ENCODE results near the gene EEA1.
A peak's percentile ranks its signal among the peaks of the same experiment; 100 is the strongest.

The EEA1 gene

GRCh38 chr12:92879698-92880322 is 49.3 kb downstream of the EEA1 start:
- DNase-seq: no peak

DNA sequence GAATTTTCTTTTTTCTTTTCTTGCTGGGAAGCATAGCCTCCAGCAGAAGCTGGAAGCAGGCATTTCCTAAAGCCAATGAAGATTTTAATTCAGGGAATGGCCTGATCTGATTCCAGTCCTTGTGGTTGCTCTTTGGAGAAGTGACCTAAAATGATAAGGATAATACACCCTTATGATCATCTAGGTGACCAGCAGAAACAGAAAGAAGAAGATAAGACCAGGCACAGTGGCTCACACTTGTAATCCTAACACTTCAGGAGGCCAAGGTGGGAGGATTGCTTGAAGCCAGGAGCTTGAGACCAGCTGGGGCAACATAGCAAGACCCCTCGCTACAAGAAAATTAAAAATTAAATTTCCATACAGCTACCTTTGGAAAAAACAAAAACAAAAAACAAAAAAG is 51.2 kb downstream of the EEA1 start:
- DNase-seq: no peak

DNA sequence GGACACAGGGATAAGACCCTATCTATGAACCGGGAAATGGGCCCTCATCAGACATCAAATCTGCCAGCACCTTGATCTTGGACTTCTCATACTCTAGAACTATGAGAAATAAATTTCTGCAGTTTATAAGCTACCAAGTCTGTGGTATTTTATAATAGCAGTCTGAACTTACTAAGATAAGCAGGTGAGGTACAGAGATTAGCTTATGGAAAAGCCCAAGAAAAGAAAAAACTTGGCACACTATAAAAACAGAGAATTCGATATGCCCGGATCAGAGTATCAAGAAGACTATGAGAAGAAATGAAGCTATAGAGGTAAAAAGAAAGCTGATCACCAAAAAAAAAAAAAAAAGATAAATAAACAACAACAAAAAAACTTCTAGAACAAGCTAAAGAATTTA is 52.6 kb downstream of the EEA1 start:
- no peak for DNase-seq

DNA sequence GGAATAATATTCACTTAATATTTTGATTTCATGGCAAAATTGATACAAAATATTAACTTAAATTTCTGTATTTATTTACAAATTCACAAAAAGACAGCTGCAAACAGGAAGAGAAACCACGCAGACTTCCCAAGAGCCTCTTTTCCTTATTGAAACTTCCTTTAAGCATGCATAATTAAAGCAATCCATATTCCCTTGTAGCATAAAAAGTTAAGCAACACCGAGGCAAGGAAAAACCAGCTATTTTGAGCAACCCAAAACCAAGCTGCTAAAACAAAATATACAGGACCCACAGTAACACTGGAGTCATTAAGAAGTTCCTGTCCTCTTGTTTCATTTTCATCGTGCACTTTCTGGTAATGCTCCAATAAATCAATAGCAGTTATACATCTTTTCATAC is 58.0 kb downstream of the EEA1 start:
- peak; percentile 46 to 58 for DNase-seq

- no peak for DNase-seq
Measured at GRCh38 chr12:92866418-92866817, 62.7 kb downstream of the EEA1 start.

DNA sequence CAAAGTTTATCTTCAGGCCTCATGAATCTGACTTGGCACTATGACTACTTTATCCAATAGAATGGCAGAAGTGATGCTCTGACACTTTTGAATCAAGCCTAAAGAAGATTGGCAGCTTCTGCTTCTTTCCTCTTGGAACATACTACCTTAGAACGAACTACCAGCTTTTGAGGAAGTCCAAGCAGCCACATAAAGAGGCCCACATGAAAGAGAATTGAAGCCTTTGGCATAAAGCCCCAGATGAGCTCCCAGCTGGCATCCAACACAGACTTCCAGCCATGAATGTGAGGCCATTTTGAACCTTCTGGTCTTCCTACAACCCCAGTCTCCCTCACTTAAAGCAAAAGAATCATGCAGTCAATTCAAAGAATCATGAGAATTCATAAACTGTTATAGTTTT is 65.8 kb downstream of the EEA1 start:
- DNase-seq: peak in 1 of 2 donors; percentile 5

DNA sequence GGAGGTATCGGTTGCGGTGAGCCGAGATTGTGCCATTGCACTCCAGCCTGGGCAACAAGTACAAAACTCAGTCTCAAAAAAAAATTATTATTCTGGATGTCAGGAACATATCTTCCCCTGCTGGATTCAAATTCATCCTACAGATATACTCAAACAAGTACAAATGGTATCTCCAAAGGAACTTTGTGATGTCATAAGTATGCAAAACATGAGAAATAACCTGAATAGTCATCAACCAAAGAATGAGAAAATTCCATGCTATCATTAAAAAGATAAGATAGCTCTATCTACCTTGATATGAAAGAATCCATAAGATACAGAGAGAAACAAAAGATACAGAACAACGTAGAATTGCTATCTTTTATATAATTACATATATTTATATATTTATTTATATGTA is 67.7 kb downstream of the EEA1 start:
- DNase-seq: no peak

- DNase-seq: no peak
Measured at GRCh38 chr12:92860521-92860920, 68.6 kb downstream of the EEA1 start.

GRCh38 chr12:92859650-92860386 is 69.3 kb downstream of the EEA1 start:
- no peak for DNase-seq

- no peak for DNase-seq
Measured at GRCh38 chr12:92857818-92858217, 71.3 kb downstream of the EEA1 start.

GRCh38 chr12:92854344-92854743 is 74.8 kb downstream of the EEA1 start:
- no peak for DNase-seq

- no peak for DNase-seq
Measured at GRCh38 chr12:92848740-92849139, 80.4 kb downstream of the EEA1 start.

GRCh38 chr12:92847368-92847767 is 81.7 kb downstream of the EEA1 start:
- peak in 1 of 2 donors; percentile 7 for DNase-seq

DNA sequence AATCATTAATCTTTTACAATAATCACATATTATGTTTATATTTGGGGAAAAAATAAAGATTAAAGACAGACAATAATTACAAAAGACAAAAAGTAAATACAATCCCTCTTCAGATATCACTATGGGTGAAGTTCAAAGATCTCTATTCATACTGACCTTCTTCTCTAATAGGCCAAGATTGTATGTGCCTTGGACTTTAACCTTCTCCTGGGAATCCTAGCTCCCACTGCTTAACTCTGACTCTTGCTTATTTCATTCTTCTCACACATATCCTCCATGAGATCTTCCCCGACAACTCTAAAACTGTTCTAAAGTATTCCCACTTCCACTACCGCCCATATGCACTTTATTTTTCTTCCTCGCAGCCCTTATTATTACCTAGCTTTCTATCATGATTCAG is 83.8 kb downstream of the EEA1 start:
- DNase-seq: no peak

- no peak for DNase-seq
Measured at GRCh38 chr12:92844151-92844763, 84.8 kb downstream of the EEA1 start.

DNA sequence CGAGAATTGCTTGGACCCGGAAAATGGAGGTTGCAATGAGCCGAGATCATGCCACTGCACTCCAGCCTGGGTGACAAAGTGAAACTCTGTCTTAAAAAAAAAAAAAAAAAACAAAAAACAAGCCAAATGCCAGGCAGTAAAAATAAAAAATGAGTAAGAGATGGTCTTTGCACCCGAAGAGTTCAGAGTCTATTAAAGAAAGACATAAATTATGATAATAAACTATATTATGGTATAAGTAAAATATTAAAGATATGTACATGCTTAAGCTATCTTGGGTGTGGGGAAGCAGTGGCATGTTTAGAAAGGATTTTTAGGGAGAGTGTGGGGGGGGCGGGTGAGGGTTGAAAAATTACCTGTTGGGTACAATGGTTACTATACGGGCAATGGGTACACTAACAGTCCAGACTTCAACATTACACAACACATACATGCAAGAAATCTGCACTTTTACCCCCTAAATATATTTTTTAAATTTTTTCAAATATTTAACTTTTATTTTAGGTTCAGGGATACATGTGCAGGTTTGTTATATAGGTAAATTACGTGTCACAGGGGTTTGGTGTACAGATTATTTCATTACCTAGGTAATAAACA is 99.3 kb downstream of the EEA1 start:
- no peak for DNase-seq

DNA sequence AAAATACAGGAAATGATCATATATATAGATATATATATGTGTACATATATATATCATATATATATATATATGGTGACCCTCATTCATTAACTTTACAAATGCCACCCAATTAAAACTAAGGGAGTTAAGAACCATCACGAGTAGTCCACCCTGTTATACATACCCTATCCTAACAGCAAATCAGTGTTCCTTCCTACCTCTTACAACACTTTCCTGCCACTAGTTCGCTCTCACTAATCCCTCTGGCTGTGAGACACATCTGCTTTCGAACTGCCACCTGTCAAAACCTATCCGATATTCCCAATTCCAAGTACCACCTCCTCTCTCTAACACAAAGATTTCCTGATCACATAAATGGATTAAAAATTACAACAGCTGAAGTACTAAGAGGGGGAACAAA is 100.5 kb downstream of the EEA1 start:
- DNase-seq: no peak

- peak; percentile 22 to 56 for DNase-seq
Measured at GRCh38 chr12:92827836-92828431, 101.2 kb downstream of the EEA1 start.

- DNase-seq: no peak
Measured at GRCh38 chr12:92821142-92821541, 108.0 kb downstream of the EEA1 start.

- DNase-seq: no peak
Measured at GRCh38 chr12:92814584-92814983, 114.5 kb downstream of the EEA1 start.

- DNase-seq: no peak
Measured at GRCh38 chr12:92810370-92810769, 118.7 kb downstream of the EEA1 start.

DNA sequence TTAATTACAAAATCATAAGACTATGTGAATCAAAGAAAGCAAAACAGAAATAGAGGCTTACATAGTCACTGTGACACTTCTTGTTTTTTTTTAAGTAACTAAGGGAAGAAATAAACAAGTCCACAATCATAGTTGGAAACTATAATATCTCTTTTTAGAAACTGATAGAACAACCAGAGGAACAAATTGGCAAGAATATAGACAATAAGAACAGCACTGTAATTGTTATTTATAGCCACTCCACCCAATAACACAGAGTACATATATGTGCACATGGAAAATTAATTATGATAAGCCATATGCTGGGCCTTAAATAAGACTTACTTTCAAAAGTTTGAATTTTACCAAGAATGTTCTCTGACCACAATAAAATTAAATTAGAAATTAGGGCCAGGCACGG is 125.2 kb downstream of the EEA1 start:
- DNase-seq: no peak

DNA sequence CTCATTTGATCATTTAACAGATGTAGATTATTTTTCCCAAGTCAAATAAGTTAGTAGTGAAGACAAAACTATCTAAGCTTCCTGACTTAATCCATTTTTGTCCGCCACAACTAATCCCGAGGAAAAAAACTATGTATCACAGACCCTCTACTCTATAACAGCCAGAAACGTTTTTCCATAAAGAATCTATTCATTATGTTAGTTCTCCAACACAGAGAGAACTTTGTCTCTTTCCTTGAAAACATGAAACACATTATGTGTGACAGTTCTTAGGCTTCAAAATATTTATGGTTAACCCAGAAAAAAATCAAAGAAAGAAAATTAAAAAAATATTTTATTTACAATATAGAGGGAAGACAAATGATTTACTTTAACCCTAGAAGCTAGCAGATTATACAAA is 126.2 kb downstream of the EEA1 start:
- DNase-seq: no peak

- DNase-seq: peak in 1 of 2 donors; percentile 13
Measured at GRCh38 chr12:92796650-92797049, 132.4 kb downstream of the EEA1 start.

Measured in inflammatory macrophage treated with lipopolysaccharide for 1 hour (primary cell).